ENCODE results near the gene SESN2. TPM values are rescaled to one million over a fixed set of nuclear protein-coding genes. Genes with fewer than 3 reads are reported as not detected.

SESN2 gene
- total RNA-seq, 1 experiment from 2014 or later, result 118 TPM

GRCh38 chr1:28249013-28249865 lies 10.1 kb upstream of the SESN2 start:
- peak overlapping the region; percentile 84 for H3K27ac Mint-ChIP-seq (ENCODE audit: low read depth, unreplicated experiment)
- ChIA-PET CTCF (interaction anchor here (0.5 to 4.2 kb wide), 35 partner anchors 10 to 356 kb away, joined by 3 to 46 read pairs (median 5); partner anchors contain the start of genes MED18 and SESN2), POLR2A (interaction anchor here (0.5 to 12.1 kb wide), 45 partner anchors 11 to 1551 kb away, joined by 3 to 362 read pairs (median 6); partner anchors contain the start of genes ATP5IF1, DNAJC8, EYA3 and GMEB1)
- H3K9me3 Mint-ChIP-seq (ENCODE audit: unreplicated experiment), result no peaks in the 10 kb centered on the region
- no peaks in the 10 kb centered on the region for H3K27me3 Mint-ChIP-seq (ENCODE audit: insufficient read depth, unreplicated experiment)
- DNase-seq (ENCODE audit: unreplicated experiment), result peak; percentile 97
- TF ChIP-seq, protein P1, sequence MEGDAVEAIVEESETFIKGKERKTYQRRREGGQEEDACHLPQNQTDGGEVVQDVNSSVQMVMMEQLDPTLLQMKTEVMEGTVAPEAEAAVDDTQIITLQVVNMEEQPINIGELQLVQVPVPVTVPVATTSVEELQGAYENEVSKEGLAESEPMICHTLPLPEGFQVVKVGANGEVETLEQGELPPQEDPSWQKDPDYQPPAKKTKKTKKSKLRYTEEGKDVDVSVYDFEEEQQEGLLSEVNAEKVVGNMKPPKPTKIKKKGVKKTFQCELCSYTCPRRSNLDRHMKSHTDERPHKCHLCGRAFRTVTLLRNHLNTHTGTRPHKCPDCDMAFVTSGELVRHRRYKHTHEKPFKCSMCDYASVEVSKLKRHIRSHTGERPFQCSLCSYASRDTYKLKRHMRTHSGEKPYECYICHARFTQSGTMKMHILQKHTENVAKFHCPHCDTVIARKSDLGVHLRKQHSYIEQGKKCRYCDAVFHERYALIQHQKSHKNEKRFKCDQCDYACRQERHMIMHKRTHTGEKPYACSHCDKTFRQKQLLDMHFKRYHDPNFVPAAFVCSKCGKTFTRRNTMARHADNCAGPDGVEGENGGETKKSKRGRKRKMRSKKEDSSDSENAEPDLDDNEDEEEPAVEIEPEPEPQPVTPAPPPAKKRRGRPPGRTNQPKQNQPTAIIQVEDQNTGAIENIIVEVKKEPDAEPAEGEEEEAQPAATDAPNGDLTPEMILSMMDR (IDR thresholded peaks at IDR 0.05; ENCODE audit: unreplicated experiment), result no peak
- peak overlapping the region; percentile 47 for H3K4me3 Mint-ChIP-seq (ENCODE audit: unreplicated experiment)
- peaks cover 35% of the 10 kb centered on the region for H3K4me1 Mint-ChIP-seq (ENCODE audit: insufficient read depth, unreplicated experiment)
- peaks cover 10% of the 10 kb centered on the region for H3K36me3 Mint-ChIP-seq (ENCODE audit: insufficient read depth, unreplicated experiment)
- intact Hi-C loops (cut with micrococcal nuclease), result loop anchor here (1.0 to 5.0 kb wide), 5 partner anchors 10 to 268 kb away; partner anchors contain the start of genes PHACTR4 and SESN2
- TSS peak; percentile 62 for BruUV-seq (replicated peaks)

GRCh38 chr1:28249866-28250295 lies 9.4 kb upstream of the SESN2 start:
- POLR2A ChIA-PET, result interaction anchor here (0.6 to 12.1 kb wide), 31 partner anchors 8 to 760 kb away, joined by 3 to 362 read pairs (median 7); partner anchors contain the start of genes ATP5IF1, DNAJC8, MED18 and PHACTR4
- H3K9me3 Mint-ChIP-seq (ENCODE audit: unreplicated experiment), result no peaks in the 10 kb centered on the region
- H3K36me3 Mint-ChIP-seq (ENCODE audit: insufficient read depth, unreplicated experiment), result peaks cover 10% of the 10 kb centered on the region
- no peak for DNase-seq (ENCODE audit: unreplicated experiment)
- TF ChIP-seq, protein P1 (IDR thresholded peaks at IDR 0.05; ENCODE audit: unreplicated experiment), result no peak
- H3K27me3 Mint-ChIP-seq (ENCODE audit: insufficient read depth, unreplicated experiment), result no peaks in the 10 kb centered on the region
- no peak overlapping the region for H3K4me3 Mint-ChIP-seq (ENCODE audit: unreplicated experiment)
- intact Hi-C loops (cut with micrococcal nuclease), result loop anchor here (1.0 to 5.0 kb wide), 5 partner anchors 9 to 267 kb away; partner anchors contain the start of genes PHACTR4 and SESN2
- H3K4me1 Mint-ChIP-seq (ENCODE audit: insufficient read depth, unreplicated experiment), result peaks cover 35% of the 10 kb centered on the region
- CTCF ChIA-PET, result interaction anchor here (1.1 to 4.2 kb wide), 10 partner anchors 9 to 118 kb away, joined by 3 to 46 read pairs (median 8); partner anchors contain the start of genes MED18 and SESN2
- BruUV-seq (replicated peaks), result no TSS peak
- peak overlapping the region; percentile 84 for H3K27ac Mint-ChIP-seq (ENCODE audit: low read depth, unreplicated experiment)

DNA sequence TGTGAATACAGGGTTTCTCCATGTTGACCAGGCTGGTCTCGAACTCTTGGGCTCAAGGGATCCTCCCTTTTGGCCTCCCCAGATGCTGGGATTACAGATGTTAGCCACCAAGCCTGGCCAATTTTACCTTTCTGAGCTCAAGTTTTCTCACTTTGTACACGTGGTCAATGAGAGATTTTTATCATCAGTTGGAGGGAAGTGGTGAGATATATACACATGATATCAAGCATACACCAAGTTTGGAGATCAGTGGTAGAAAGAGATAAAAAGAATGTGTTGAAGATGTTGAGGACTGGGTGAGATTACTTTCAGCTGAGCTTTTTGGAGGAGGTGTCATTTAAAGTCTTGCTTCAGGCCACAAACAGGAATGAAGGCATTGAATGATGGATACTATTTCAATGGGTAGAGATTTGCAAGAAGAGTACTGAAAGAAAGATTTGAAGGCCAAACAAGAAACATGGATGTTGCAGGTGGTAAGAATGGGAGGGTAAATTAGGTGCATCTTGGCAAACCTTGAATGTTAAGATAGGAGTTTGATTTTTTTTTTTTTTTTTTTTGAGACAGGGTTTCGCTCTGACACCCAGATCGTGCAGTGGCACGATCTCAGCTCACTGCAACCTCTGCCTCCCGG lies 3.0 kb upstream of the SESN2 start:
- Mint-ChIP-seq H3K4me3 (ENCODE audit: unreplicated experiment) (no peak overlapping the region), H3K27me3 (ENCODE audit: insufficient read depth, unreplicated experiment) (no peaks in the 10 kb centered on the region), H3K36me3 (ENCODE audit: insufficient read depth, unreplicated experiment) (peaks cover 4% of the 10 kb centered on the region), H3K27ac (ENCODE audit: low read depth, unreplicated experiment) (no peak overlapping the region), H3K4me1 (ENCODE audit: insufficient read depth, unreplicated experiment) (peaks cover 14% of the 10 kb centered on the region), H3K9me3 (ENCODE audit: unreplicated experiment) (no peaks in the 10 kb centered on the region)
- BruUV-seq (replicated peaks), result no TSS peak
- CTCF ChIA-PET, result interaction anchor here (0.6 to 5.4 kb wide), 2 partner anchors 7 to 79 kb away, joined by 3 to 46 read pairs; no protein-coding TSS in a partner anchor
- POLR2A ChIA-PET, result interaction anchor here (0.9 to 9.7 kb wide), 3 partner anchors 10 to 72 kb away, joined by 5 to 362 read pairs (median 10); partner anchors contain the start of genes ATP5IF1 and MED18
- no peak for DNase-seq (ENCODE audit: unreplicated experiment)
- intact Hi-C loops (cut with micrococcal nuclease), result no loop called here
- TF ChIP-seq, protein P1 (IDR thresholded peaks at IDR 0.05; ENCODE audit: unreplicated experiment), result no peak
